ENCODE measurements around the gene ZBTB47.

ZBTB47 gene

DNA sequence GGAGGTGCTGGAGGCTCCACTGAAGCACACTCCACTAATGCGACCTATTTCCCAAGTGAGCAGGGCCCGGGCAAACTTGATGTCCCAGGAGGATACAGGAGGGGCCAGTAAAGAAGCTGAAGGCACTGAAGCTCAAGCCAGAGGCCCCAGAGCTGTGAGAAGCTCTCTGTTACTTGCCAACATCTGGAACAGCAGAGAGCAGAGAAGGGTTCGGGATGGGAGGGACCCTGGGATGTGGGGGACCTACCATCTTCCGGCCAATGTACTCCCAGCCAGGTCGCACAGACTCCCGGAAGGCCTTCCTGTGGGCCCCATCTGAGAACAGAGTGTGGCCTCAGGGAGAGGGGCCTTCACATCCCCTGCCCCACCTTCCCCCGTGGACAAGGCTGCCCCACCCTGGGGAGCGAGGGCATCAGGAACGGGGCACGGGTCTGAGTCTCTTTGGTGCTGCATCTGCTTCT is 46.0 kb downstream of the ZBTB47 start:
- DNase-seq (ENCODE audit: low read depth), result no peak

DNA sequence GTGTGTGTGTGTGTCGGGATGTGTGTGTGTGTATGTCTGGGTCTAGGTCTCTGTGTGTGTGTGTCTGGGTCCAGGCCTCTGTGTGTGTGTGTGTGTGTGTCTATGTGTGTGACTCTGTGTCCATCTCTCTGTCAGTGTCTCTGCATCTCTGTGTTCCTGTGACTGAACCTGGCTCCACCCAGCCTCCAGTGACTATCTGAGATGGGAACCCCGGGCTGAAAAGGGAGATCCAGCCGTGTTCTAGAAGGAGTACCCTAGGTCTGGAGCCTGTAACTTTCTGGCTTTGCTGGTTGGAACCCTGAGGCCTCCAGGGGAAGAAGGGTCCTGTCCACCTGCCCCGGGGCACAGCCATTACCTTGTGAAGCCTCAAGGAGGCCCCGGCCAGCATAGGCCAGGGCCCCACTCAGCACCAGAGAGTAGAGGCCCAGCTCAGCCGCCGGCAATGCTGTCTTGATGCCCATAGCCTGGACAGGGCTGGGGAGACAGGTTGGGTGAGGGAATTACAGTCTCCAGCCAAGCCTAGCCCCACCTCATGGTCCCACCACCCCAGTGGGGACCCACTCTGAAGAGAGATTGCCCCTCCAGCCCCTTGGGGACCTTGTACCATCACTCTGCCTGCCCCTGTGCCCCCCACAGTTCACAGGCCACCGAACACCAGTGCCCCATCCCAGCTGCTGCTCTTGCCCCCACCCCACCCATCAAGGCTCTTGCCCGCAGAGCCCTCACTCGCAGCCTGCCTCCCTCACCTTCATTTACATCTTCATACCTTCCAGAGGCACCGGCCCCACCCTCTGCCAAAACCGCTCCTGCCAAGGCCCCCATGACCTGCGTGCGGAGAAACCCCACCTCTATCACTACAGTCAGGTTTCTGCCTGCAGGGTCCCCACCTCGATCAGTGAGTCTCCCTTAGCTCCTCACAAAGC is 47.1 kb downstream of the ZBTB47 start:
- DNase-seq (ENCODE audit: low read depth), result no peak

DNA sequence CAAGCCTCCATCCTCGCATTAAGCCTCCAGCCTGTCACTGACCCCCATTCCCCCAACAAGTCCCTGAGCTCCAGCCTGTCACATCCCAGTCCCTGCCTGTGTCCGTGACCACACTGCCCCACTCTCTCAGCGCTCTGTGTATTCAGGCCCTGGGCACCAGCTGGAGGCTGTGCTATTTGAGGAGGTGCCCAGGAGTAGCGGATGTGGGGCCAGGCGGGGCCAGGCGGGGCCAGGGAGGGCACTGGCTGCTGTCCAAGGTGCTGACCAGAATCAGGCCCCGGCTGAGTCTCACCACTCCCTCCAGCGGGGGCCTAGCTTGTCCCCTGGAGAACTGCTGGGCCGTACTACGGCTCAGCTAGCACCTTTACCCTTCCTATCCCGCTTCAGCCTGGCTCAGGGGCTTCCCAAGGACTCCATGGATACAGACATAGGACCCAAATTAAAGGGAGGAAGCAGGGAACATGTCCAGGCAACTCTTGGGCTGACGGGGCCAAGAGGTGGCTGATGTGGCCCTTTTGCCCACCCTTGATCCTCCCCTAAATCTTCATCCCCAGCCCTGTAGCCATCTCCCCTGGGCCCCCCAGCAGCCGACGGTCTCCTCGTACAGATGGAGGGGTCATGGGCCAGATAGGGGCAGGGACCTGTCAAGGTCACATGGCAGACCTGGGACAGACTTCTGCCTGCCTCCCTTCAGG is 48.0 kb downstream of the ZBTB47 start:
- peak; percentile 20 for DNase-seq (ENCODE audit: low read depth)

DNA sequence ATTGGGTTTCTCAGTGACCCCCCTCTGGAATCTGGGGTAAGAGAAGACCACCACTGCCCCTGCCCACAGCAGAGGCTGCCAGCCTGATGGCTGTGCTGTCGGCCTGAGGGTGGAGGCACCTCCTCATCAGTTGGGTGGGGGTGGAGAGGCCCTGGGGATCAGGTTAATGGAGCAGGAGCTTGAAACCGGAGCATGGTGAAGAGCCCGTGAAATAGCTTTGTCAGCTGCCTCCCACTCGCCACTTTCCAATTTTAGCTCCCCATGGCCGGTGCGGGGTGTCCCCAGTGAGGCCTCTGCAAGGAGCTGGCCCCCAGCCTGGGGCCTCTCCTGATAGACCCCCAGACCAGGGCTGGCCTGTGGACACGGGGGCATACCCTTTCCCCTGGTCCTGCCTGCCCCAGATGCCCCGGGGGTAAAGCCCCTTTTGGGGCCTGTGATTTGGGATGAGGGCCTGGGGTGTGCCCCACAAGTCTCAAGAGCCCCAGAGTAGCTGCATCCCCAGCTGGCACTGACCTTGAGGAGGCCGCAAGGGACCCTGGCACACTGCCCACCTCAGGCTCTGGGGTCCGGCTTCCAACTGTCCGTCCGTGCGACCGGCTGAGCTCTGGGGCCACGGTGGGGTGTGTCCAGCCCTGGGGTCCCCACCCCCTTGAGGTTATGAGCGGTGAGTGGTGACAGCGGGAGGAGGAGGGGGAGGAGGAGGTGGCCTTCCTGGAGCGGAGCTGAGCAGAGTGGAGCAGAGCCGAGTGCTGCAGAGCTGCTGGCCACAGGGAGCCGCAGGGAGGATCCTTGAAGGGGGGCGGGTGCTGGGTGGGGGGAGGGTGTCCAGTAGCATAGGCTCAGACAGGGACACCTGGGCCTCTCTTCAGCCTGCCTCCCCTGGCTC is 48.8 kb downstream of the ZBTB47 start, which contains the start of gene HHATL:
Gene HHATL (minus strand): TSS at position 733 of the 886 bp plus-strand sequence. CDS start 1,972 bp downstream, outside the sequence.
- no peak for DNase-seq (ENCODE audit: low read depth)

DNA sequence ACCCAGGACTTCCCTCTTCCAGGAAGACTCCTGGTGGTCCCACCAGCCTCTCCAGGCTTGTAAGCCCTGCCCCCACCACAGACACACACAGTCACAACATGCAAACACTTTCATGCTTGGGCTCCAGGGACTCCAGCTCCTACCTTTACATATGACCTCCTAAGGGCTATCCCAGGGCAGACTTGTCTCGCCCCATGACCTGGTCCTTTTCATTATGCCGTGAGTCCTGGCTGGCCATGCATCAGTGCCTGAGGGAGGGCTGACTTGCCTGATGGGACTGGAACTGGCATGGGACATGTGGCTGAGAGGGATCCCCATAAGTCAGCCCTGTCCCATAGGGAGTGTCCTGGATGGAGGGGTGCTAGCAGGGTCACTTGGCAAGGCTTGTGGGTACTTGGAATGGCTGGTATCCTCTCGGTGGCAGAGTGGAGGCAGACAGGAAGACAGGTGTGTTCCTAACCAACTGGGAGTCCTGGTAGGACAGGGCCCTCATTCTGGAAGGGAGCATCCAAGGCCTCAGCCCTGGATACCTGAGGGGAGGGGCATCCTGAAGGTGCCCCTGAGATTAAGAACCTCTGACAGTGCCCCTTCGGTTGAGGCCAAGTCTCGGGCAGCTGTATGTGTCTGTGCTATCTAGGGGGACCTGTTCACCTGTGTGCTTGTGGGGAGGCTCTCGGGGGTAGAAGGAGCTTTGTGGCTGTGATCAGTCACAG is 49.6 kb downstream of the ZBTB47 start:
- no peak for DNase-seq (ENCODE audit: low read depth)

DNA sequence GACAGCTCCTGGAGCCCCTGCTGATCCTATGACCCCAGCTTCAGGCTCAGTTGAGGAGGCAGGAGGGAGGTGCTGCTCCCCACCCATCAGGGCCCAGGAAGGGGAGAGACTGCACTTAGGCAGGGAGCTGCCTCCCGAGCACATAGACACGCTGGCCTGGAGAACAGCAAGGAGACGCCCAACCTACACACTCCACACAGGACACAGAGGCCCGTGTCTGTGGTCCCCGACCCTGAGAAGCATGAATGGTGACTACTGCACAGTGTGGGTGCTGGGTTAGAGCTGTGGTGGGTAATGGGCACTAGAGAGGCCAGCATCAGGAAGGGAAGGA is 50.2 kb downstream of the ZBTB47 start:
- DNase-seq (ENCODE audit: low read depth), result no peak

DNA sequence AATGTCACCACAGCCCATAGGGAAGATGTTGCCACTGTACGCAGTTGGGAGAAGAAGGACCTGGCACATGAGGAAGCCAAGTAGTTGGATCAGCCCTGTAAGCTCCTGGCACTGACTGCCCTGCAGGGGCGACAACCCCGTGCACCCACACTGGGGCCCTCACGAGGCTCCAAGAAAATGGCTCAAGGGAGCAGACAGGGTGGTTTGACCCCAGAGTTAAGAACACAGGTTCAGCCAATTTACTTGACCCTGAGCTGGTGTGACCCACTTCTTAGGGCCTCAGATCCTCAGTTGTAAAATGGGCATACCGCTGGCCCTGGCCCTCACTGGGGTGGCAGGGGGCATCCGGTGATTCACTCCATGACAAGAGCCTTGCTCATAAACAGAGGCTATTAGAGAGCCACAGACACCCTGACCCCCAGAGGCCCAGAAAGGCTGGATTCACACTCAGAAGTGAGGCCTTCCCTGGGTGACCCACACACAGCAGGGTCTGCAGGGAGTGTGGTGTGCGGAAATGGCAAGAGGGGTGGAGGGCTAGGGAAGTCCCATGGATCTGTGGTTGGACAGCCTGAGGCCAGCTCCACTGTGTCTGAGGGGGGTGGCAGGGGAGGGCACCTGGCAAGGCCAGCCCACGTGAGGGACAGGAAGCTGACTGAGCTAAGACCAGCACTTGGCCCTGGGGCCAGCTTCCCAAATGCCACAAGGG is 50.8 kb downstream of the ZBTB47 start:
- no peak for DNase-seq (ENCODE audit: low read depth)

DNA sequence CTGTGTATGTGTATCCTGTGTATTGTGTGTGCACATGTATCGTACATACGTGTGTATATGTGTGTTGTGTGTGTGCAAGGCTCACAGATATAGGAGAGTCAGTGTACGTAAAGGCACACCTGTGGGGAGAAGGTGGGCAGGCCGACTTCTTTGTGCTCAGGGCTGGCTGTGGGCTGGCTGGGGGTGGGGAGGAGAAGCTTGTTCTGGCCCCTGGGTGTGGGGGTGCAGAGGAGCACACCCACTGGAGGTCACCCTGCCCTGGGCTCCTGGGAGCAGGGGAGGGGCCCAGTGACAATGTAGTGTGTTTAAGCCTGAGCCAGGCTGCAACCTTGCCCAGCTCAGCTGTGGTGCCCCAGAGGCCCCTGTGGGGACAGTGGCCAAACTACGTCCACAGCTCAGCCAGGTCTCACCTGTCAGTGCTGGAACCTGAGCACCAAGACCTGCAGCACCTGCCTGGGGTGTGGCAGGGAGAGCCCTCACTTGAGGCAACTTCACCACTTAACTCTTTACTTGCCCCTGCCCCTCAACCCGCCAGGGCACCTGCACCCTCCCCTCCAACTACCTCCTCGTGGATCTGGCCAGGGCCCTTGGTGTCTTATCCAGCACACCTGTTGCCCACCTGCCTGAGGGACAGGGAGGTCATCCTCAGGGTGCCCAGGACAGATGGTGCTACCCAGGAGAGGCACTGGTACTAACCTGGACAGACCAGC is 51.7 kb downstream of the ZBTB47 start:
- DNase-seq (ENCODE audit: low read depth), result no peak

DNA sequence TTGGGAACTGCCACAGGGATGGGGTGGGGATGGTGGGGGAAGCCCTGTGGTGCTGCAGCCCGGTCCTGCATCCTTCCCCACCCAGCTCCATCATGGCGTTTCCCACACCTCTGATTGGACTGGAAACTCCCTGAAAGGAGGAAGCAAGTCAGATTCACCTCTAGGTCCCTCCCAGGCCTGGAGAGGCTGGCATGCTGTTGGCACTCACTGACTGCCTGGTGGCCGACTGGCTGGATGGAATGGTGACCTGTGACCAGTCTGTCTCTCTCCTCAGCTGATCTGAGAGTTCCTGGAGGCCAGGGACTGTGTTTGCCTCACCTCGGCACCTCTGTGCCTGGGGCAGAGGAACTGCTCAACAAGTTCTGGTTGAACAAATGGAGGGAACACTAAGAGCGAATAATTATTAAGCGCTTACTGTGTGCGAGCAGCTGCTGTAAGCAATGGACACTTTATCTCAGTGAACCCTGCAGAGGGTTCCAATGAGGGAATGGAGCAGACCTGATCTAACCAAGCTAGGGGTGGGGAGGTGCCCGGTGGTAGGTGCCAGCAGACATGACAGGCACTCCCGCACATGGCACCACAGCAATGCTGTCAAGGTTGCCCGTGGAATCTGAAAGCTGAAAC is 52.6 kb downstream of the ZBTB47 start:
- no peak for DNase-seq (ENCODE audit: low read depth)

DNA sequence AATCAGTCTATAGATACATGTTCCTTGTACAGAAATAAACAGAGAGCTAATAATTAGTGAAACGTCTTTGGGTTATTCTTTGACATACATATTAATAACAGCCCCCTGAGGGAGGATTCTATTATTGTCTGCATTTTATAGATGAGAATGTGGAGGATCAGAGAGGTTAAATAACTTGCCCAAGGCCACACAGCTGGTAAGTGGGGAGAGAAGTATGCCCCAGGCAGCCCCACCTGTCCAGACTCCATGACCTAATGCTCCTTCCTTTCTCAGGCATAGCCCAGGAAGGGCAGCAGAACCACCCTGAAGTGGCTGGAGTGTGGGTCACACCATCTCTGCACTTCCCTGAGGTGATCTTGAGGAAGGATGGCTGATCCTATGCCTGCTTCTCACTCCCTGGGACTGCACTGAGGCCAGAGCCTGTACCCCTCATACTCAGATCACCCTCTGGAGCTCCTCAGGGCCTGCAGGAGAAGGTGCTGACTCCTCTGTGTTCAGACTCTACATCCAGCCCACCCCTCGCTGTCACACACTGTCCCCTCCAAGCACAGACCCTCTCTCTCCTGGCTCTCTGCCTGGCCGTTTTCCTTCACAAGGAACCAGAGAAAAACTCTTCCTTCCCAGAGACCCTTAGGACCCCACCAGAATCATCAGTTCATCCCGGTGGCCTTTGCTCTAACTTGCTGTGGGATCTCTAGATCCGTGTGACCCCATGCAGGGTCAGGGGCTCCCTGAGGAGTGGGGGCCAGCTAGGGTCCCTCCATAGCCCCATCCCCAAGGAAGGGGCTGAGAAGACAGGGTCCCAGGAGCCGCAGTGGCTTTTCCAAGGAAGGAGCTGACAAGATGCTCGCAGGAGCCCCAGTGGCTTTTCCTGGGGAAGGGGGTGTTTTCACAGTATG is 53.5 kb downstream of the ZBTB47 start:
- DNase-seq (ENCODE audit: low read depth), result no peak

DNA sequence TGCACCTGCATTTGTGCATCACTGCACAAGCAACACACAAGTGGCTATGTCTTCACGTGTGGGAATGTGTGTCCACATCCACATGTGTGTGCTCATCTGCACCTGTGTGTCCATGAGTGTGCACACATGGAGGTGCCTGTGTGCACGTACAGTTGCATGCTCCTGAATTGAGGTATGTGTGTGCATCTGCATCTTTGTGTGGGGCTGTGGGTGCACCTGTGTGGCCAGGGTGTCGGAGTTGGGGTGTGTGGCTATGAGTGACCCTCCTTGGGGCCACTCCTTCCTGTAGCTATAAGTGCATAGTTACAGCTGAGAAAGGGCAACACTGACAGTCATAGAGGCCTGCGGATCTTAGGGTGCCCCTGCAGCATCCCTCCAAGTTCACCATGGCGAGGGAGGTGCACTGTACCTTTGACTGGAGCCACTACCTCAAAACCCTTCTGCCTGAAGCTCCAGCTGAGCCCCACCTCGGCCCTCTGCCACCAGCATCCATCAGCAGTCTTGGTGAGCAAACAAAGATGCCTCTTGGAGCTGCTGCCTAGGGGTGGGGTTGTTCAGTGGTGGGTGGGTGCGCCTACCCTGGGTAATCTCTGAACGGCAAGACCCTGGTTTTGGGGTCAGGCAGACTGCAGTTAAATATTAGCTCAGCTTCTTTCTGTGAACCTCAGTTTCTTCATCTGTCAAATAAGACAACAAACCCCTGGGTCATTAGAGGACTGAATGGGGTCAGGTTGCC is 54.3 kb downstream of the ZBTB47 start:
- DNase-seq (ENCODE audit: low read depth), result no peak

DNA sequence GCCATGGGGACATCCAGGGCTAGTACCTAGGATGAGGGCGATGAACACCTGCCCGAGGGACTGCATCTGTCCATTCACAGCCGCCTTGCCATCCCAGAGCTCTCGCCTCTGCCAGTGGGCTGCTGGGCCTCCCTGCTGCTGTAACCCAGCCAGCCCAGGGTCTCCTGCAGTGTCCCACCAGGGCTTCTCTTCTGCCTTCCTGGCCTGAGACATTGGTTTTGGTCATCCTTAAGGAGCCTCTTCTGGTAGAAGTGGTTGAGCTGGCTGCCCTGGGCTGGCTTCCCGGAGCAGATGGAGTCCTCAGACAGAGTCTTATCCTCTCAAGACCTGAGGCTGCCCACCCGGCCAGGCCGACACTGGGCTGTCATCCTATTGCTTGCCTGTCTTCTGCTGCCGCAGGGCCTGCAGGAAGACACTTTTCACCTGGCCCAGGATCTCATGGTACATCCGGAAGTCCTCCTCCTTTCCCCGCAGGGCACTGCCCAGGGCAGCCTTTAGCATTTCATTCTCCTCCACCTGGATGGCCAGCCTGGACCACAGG is 55.2 kb downstream of the ZBTB47 start:
- DNase-seq (ENCODE audit: low read depth), result no peak

DNA sequence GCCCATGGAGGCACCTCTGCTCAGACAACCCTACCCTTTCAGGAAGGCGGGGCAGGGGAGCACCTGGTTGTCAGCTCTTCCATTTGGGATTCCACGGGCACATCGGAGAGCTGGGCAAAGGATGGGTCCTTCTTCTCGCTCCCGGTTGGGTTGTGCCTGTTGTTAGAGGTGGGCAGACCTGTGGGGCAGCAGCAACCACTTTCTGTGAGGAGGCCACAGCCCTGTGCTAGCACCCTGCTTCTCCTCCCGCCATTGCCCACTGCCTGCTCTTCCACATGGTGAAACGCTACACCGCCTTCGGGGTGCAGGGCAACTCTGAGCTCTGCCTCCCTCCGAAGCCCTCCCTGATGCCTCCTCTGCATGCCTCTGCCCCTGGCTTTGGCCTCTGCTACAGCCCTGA is 56.1 kb downstream of the ZBTB47 start:
- no peak for DNase-seq (ENCODE audit: low read depth)

DNA sequence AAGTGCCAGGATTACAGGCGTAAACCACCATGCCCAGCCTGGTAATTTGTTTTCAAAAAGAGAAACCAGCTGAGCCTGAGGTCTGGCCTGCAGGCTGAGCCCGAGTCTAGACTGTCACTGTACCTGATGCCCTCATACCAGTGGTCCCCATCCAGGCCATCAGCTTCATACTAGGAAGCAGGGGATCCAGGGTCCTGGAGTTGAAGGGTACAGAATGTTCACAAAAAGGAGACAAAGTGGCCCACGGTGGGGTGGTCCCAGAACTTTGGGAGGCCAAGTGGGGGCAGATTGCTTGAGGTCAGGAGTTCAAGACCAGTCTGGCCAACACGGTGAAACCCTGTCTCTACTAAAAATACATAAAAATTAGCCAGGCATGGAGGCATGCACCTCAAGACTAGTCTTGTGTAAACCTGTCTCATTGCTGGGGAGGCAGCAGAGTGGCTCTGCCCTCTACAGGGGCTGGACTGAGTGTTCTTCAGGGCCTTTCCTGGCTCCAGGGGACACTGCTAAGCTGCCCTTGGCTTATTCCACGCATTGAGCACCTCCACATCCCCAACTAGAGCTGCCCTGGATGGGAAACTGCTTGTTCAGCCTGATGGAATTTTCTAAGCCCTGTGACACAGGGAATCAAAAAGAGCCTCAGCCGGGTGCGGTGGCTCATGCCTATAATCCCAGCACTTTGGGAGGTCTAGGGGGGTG is 57.0 kb downstream of the ZBTB47 start:
- DNase-seq (ENCODE audit: low read depth), result no peak

DNA sequence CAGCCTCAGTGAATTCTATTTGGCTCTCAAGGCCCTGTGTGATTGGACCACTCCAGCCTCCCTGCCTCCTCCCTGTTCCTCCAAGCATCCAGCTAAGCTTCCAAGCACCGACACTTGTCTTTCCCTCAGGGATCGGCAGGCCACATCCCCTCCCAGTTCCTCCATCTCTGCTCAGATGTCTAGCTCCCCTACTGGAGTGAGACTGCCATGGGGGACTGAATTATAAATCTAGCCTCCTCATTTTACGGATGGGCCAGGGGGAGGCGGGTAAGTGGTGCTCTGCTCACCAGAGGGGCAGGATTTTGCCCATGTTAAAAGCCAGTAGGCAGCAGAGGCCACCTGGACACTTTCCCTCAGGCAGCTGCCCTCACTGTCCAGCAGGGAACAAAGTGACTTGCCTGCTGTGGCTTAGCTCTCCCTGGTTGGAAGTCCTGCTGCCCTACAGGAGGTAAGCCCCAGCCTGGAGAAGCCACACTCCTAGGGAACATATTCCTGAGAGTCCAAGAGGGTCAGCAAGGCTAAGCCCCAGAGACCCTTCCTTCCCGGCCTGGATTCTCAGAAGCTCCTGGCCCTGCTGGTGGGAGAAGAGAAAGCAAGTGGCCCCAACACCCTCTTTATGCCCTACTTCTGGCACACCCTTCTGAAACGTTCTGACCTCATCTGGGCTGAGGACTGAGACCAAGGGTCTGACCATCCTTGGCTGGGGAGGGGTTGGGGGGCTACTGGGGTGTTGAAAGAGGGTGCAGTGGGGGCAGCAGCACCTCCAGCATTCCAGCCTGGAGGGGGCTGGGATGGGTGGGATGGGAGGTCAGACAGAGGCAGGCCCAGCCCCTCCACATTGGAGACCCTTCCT is 58.2 kb downstream of the ZBTB47 start:
- DNase-seq (ENCODE audit: low read depth), result no peak

DNA sequence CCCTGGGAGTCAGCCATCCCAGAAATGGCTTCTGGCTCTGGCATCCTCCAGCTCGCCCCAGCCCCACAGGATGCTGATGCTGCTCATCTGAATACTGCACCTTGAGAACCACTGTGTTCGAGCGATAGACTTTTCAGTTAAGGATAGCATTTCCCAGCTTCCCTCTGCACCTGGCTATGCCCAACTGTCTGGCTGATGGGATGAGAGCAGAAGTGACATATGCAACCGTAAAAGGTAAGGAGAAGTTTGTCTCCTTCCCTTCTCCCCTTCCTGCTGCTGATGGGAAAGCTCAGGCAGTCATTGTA is 58.8 kb downstream of the ZBTB47 start:
- no peak for DNase-seq (ENCODE audit: low read depth)
